LNCaP clone FGC (cell line): Measurements from ENCODE around the gene SRBD1.

Experiments used
- DNase-seq: peaks from one replicate; pipeline ENCODE4 v3.0.0-alpha.2; 2011; ENCODE audit warnings: low read depth
- H3K4me3 ChIP-seq: 2 replicates; pipeline ENCODE4 v1.5.1; 2011; ENCODE audit warnings: mild to moderate bottlenecking, low read depth, low read length, control low read depth
- TF ChIP-seq, protein P1 (sequence below): IDR thresholded peaks from 2 replicates; pipeline ENCODE4 v1.5.1; 2012; ENCODE audit warnings: mild to moderate bottlenecking; ENCODE audit not compliant: control insufficient read depth, insufficient read depth; ENCODE audit errors: extremely low read depth

Gene SRBD1

GRCh38 chr2:45533771-45534170, 77.3 kb downstream of the SRBD1 start:
- no peak overlapping the region for H3K4me3 ChIP-seq
- TF ChIP-seq, protein P1, sequence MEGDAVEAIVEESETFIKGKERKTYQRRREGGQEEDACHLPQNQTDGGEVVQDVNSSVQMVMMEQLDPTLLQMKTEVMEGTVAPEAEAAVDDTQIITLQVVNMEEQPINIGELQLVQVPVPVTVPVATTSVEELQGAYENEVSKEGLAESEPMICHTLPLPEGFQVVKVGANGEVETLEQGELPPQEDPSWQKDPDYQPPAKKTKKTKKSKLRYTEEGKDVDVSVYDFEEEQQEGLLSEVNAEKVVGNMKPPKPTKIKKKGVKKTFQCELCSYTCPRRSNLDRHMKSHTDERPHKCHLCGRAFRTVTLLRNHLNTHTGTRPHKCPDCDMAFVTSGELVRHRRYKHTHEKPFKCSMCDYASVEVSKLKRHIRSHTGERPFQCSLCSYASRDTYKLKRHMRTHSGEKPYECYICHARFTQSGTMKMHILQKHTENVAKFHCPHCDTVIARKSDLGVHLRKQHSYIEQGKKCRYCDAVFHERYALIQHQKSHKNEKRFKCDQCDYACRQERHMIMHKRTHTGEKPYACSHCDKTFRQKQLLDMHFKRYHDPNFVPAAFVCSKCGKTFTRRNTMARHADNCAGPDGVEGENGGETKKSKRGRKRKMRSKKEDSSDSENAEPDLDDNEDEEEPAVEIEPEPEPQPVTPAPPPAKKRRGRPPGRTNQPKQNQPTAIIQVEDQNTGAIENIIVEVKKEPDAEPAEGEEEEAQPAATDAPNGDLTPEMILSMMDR, result no peak
- no peak for DNase-seq

DNA sequence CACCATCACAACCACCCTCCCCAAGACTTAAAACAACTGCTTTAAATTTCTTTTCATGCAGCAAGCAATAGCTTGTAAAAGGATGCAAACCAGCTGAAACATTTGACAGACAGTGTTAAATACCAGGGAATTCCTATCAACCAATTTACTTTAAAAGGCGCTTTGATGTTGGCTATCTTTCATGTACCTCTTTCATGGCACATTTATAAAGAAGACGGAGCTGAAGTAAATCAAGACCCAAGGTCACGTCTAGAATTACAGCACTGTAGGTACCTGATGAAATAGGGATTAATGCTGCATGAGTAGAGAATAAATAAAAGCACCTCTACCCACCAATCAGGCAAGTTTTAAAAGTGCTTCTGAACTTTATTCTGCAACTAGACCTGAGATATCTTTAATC, 78.9 kb downstream of the SRBD1 start:
- TF ChIP-seq, protein P1, result no peak
- no peak overlapping the region for H3K4me3 ChIP-seq
- DNase-seq, result no peak

DNA sequence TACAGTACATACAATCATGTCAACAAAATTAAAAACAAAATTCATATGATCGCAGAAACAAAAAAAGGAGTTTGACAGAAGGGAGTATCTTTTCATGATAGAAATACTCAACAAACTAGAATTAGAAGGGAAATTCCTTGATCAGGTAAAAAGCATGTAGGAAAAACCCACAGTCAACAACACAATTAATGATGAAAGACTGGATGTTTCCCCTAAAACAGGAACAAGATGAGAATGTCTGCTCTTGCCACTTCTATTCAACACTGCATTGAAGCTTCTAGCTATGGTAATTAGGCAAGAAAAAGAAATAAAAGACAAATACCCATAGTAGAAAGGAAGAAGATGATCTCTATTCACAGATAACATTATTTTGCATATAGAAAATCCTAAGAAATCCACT, 87.1 kb downstream of the SRBD1 start:
- DNase-seq, result no peak
- TF ChIP-seq, protein P1, result no peak
- no peak overlapping the region for H3K4me3 ChIP-seq

DNA sequence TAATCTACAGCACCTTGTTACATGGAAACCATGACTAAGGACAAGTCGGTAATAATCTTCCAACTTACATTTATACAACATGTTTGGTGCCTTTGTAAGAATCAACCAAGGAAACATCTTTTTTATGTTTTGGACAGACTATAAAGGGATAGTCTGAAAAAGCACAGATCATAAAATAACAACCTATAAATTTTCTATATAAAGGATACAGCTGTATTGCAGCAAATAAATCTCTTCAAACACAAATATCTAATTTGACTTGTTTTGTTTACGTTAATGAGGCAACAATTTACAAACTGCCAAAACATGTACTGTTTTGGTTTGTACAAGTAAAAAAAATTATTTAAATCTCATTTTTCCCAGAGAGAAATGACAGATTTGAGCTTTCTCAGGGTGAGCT, 92.5 kb downstream of the SRBD1 start:
- H3K4me3 ChIP-seq, result no peak overlapping the region
- DNase-seq, result no peak
- TF ChIP-seq, protein P1, result no peak

- no peak for DNase-seq
- no peak overlapping the region for H3K4me3 ChIP-seq
- TF ChIP-seq, protein P1, result no peak
Observed at GRCh38 chr2:45510701-45511420, 100.2 kb downstream of the SRBD1 start.

DNA sequence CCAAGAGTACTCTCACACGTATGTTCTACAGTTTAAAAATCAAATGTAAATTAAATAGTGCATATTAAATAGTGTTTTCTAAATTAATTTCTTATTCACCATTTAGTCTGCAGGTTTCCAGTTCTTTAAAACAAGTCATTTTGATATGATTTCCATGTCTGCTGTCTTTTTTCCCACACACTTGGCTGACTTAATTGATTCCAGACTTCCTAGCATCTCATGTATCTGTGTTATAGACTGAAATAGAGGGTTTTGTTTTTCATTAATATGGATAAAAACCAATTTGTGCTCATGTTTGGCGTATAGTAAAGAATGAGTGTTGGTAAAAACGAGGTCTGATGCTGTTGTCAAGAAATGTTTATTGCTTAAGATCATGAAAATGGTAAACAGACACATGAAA, 104.3 kb downstream of the SRBD1 start:
- no peak overlapping the region for H3K4me3 ChIP-seq
- TF ChIP-seq, protein P1, result no peak
- DNase-seq, result no peak

DNA sequence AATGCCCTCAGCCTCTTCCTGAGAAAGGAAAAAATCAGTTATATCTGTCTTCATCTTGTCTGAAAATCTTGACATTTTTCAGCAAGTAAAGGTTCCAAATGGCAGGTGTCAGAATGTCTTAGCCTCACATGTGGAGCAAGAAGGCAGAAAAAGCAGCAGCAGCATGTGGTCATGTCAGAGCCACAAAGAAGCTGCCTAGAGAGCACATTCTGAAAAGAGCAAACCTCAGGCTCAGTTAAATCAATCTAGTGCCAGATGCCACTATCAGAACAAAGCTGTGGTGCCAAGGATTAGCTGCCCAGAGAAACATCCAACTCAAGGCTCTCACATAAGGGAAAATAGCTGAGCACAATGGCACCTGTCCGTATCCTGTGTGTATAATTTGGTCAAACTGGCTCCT, 105.9 kb downstream of the SRBD1 start:
- H3K4me3 ChIP-seq, result no peak overlapping the region
- DNase-seq, result no peak
- TF ChIP-seq, protein P1, result no peak
